Neuronal stem cell (in vitro differentiated cells): ENCODE measurements around the gene FADS2.

Experiments
- DNase-seq: peaks from one replicate; pipeline ENCODE4 v3.0.0-alpha.2; 2013; ENCODE audit warnings: low spot score
- H2AFZ ChIP-seq: one replicate; pipeline ENCODE4 v1.6.1; 2013; ENCODE audit warnings: mild to moderate bottlenecking, low read length, inconsistent platforms
- H2AK5ac ChIP-seq: 2 replicates; pipeline ENCODE4 v1.6.1; 2013; ENCODE audit warnings: low read depth, mild to moderate bottlenecking, inconsistent platforms, low read length, moderate library complexity, mixed read lengths
- H2BK120ac ChIP-seq: 2 replicates; pipeline ENCODE4 v1.6.1; 2013; ENCODE audit warnings: low read depth, mild to moderate bottlenecking, inconsistent platforms, low read length, moderate library complexity, mixed read lengths
- H2BK12ac ChIP-seq: one replicate; pipeline ENCODE4 v1.6.1; 2013; ENCODE audit warnings: low read length, inconsistent platforms
- H2BK15ac ChIP-seq: 2 replicates; pipeline ENCODE4 v1.6.1; 2013; ENCODE audit warnings: mild to moderate bottlenecking, low read length, inconsistent platforms, mixed read lengths
- H2BK5ac ChIP-seq: one replicate; pipeline ENCODE4 v1.6.1; 2013; ENCODE audit warnings: inconsistent platforms, mild to moderate bottlenecking, low read length, moderate library complexity
- H3K14ac ChIP-seq: one replicate; pipeline ENCODE4 v1.6.1; 2013; ENCODE audit warnings: low read length, inconsistent platforms
- H3K18ac ChIP-seq: 2 replicates; pipeline ENCODE4 v1.6.1; 2013; ENCODE audit warnings: low read length, inconsistent platforms
- H3K23ac ChIP-seq: 2 replicates; pipeline ENCODE4 v1.6.1; 2013; ENCODE audit warnings: low read depth, mild to moderate bottlenecking, mixed read lengths, low read length, inconsistent platforms; ENCODE audit not compliant: poor library complexity
- H3K27ac ChIP-seq: replicated peaks from 3 replicates; pipeline ENCODE4 v1.5.1; 2013; ENCODE audit warnings: low read length, inconsistent platforms
- H3K27me3 ChIP-seq, 3 experiments: 2 replicates each; pipeline ENCODE4 v1.6.1; 2013; ENCODE audit warnings: low read length in 3 of 3, mild to moderate bottlenecking in 2 of 3, inconsistent platforms in 1 of 3, low read depth in 1 of 3, mixed read lengths in 1 of 3, moderate library complexity in 1 of 3; ENCODE audit not compliant: control insufficient read depth in 3 of 3, insufficient read depth in 3 of 3
- H3K36me3 ChIP-seq, 2 donors: replicated peaks in 1 of 2; 2 replicates each; pipeline ENCODE4 v1.6.1; 2013; ENCODE audit warnings: low read length in 2 of 2; ENCODE audit not compliant: control insufficient read depth in 2 of 2, insufficient read depth in 2 of 2
- H3K4ac ChIP-seq: 2 replicates; pipeline ENCODE4 v1.6.1; 2013; ENCODE audit warnings: inconsistent platforms, mild to moderate bottlenecking, low read length, moderate library complexity
- H3K4me1 ChIP-seq, 2 donors: 1 replicate in 1 of 2; 2 replicates in 1 of 2; pipeline ENCODE4 v1.6.1; 2013; ENCODE audit warnings: low read length in 2 of 2, low read depth in 1 of 2; ENCODE audit not compliant: control insufficient read depth in 2 of 2, insufficient read depth in 1 of 2
- H3K4me2 ChIP-seq: one replicate; pipeline ENCODE4 v1.6.1; 2013; ENCODE audit warnings: mild to moderate bottlenecking, low read length, inconsistent platforms; ENCODE audit not compliant: insufficient read depth, poor library complexity, severe bottlenecking
- H3K4me3 ChIP-seq, 2 donors: 2 replicates each; pipeline ENCODE4 v1.5.1; 2013; ENCODE audit warnings: low read length in 2 of 2, mild to moderate bottlenecking in 2 of 2, inconsistent platforms in 1 of 2, moderate library complexity in 1 of 2
- H3K79me1 ChIP-seq: one replicate; pipeline ENCODE4 v1.6.1; 2013; ENCODE audit warnings: low read depth, mild to moderate bottlenecking, inconsistent platforms, low read length, moderate library complexity
- H3K9ac ChIP-seq: one replicate; pipeline ENCODE4 v1.6.1; 2013; ENCODE audit warnings: mild to moderate bottlenecking, low read depth, low read length, inconsistent platforms; ENCODE audit not compliant: poor library complexity
- H3K9me3 ChIP-seq, 2 donors: replicated peaks in 1 of 2; 2 replicates each; pipeline versions ENCODE3 to v1.6.1; 2013; ENCODE audit warnings: low read length in 2 of 2, mild to moderate bottlenecking in 2 of 2, inconsistent platforms in 1 of 2, low read depth in 1 of 2, mixed read lengths in 1 of 2, moderate library complexity in 1 of 2; ENCODE audit not compliant: control insufficient read depth in 2 of 2, insufficient read depth in 1 of 2
- H4K8ac ChIP-seq: one replicate; pipeline ENCODE4 v1.6.1; 2013; ENCODE audit warnings: low read depth, mild to moderate bottlenecking, inconsistent platforms, low read length, moderate library complexity
- H4K91ac ChIP-seq: one replicate; pipeline ENCODE4 v1.6.1; 2013; ENCODE audit warnings: low read length, low read depth, mild to moderate bottlenecking, inconsistent platforms; ENCODE audit not compliant: poor library complexity
- WGBS, 2 donors: extraction: QIAGEN DNeasy Blood & Tissue Kit; methylation state at CpG; one replicate each; pipeline ENCODE4 v1.1.7; 2013; ENCODE audit warnings: missing lambda C conversion rate in 2 of 2, mixed read lengths in 1 of 2; ENCODE audit not compliant: insufficient read length in 2 of 2, insufficient replicate concordance in 1 of 2; ENCODE audit errors: extremely low coverage in 2 of 2; 5-methylcytosine and 5-hydroxymethylcytosine counted together

FADS2 gene

GRCh38 chr11:61912530-61912898, 84.4 kb downstream of the FADS2 start:
- H4K8ac ChIP-seq: no peak overlapping the region
- no peak overlapping the region for H3K23ac ChIP-seq
- no peak overlapping the region for H3K4ac ChIP-seq
- no peak for DNase-seq
- no peak overlapping the region for H3K4me3 ChIP-seq
- no peak overlapping the region for H2AFZ ChIP-seq
- H3K9me3 ChIP-seq: no peaks in the 10 kb centered on the region
- peaks cover 1% of the 10 kb centered on the region for H3K79me1 ChIP-seq
- H3K27ac ChIP-seq: no peak overlapping the region
- H2AK5ac ChIP-seq: no peak overlapping the region
- H3K14ac ChIP-seq: no peak overlapping the region
- H4K91ac ChIP-seq: no peak overlapping the region
- no peak overlapping the region for H2BK12ac ChIP-seq
- no peaks in the 10 kb centered on the region for H3K36me3 ChIP-seq
- H2BK120ac ChIP-seq: no peak overlapping the region
- no CpG with 5 or more reads among the region's 6 CpGs for WGBS, 2 donors
- no peak overlapping the region for H3K4me2 ChIP-seq
- peaks cover 4 to 47% (median 13%) of the 10 kb centered on the region in 3 experiments for H3K27me3 ChIP-seq
- no peak overlapping the region for H3K18ac ChIP-seq
- H3K4me1 ChIP-seq: peaks cover 3 to 5% of the 10 kb centered on the region in 2 donors
- no peak overlapping the region for H3K9ac ChIP-seq
- no peak overlapping the region for H2BK15ac ChIP-seq
- H2BK5ac ChIP-seq: no peak overlapping the region

GRCh38 chr11:61912991-61913698, 85.0 kb downstream of the FADS2 start:
- Histone ChIP-seq H3K36me3 (no peaks in the 10 kb centered on the region), H2AFZ (no peak overlapping the region), H2BK15ac (peak overlapping the region; percentile 47), H3K27me3 (peaks cover 4 to 53% (median 19%) of the 10 kb centered on the region in 3 experiments), H3K4ac (no peak overlapping the region), H2BK12ac (peak overlapping the region; percentile 24), H3K27ac (no peak overlapping the region), H2AK5ac (peak overlapping the region; percentile 71), H4K91ac (no peak overlapping the region), H3K23ac (no peak overlapping the region), H2BK120ac (peak overlapping the region; percentile 38), H3K4me1 (peaks cover 6 to 7% of the 10 kb centered on the region in 2 donors), H2BK5ac (no peak overlapping the region), H4K8ac (no peak overlapping the region), H3K18ac (peak overlapping the region; percentile 3), H3K9me3 (no peaks in the 10 kb centered on the region), H3K79me1 (peaks cover 1% of the 10 kb centered on the region), H3K9ac (peak overlapping the region; percentile 2), H3K4me3 (no peak overlapping the region), H3K4me2 (no peak overlapping the region), H3K14ac (peak overlapping the region; percentile 25)
- no peak for DNase-seq
- WGBS, 2 donors: no CpG with 5 or more reads among the region's 18 CpGs

- Histone ChIP-seq H2AK5ac (no peak overlapping the region), H2BK15ac (no peak overlapping the region), H4K91ac (no peak overlapping the region), H3K14ac (no peak overlapping the region), H2BK12ac (no peak overlapping the region), H3K4me2 (no peak overlapping the region), H3K4ac (no peak overlapping the region), H2BK120ac (no peak overlapping the region), H3K9me3 (no peaks in the 10 kb centered on the region), H2AFZ (no peak overlapping the region), H2BK5ac (no peak overlapping the region), H3K79me1 (peaks cover 1% of the 10 kb centered on the region), H3K18ac (no peak overlapping the region), H3K4me1 (peaks cover 5 to 6% of the 10 kb centered on the region in 2 donors), H3K27me3 (peaks cover 4 to 59% (median 24%) of the 10 kb centered on the region in 3 experiments), H3K9ac (no peak overlapping the region), H4K8ac (no peak overlapping the region), H3K27ac (no peak overlapping the region), H3K23ac (no peak overlapping the region), H3K4me3 (no peak overlapping the region), H3K36me3 (no peaks in the 10 kb centered on the region)
- WGBS, 2 donors: no CpG with 5 or more reads among the region's 8 CpGs
- no peak for DNase-seq
Observed at GRCh38 chr11:61913699-61914395, 85.7 kb downstream of the FADS2 start.

- H2BK15ac ChIP-seq: no peak overlapping the region
- H2BK12ac ChIP-seq: no peak overlapping the region
- no peak for DNase-seq
- H4K91ac ChIP-seq: no peak overlapping the region
- H2BK5ac ChIP-seq: no peak overlapping the region
- H2BK120ac ChIP-seq: no peak overlapping the region
- H2AFZ ChIP-seq: no peak overlapping the region
- H2AK5ac ChIP-seq: no peak overlapping the region
- no peak overlapping the region for H3K27ac ChIP-seq
- no CpG with 5 or more reads among the region's 7 CpGs for WGBS, 2 donors
- H3K18ac ChIP-seq: no peak overlapping the region
- peaks cover 1% of the 10 kb centered on the region for H3K79me1 ChIP-seq
- H3K9me3 ChIP-seq: no peaks in the 10 kb centered on the region
- H3K4me1 ChIP-seq: peaks cover 3% of the 10 kb centered on the region in 2 donors
- peaks cover 4 to 67% (median 24%) of the 10 kb centered on the region in 3 experiments for H3K27me3 ChIP-seq
- H3K4me3 ChIP-seq: no peak overlapping the region
- no peak overlapping the region for H3K9ac ChIP-seq
- H3K4ac ChIP-seq: no peak overlapping the region
- no peaks in the 10 kb centered on the region for H3K36me3 ChIP-seq
- H3K23ac ChIP-seq: no peak overlapping the region
- H4K8ac ChIP-seq: no peak overlapping the region
- H3K4me2 ChIP-seq: no peak overlapping the region
- H3K14ac ChIP-seq: no peak overlapping the region
Observed at GRCh38 chr11:61914471-61915171, 86.5 kb downstream of the FADS2 start.
